ENCODE measurements around the gene FGFBP1.

FGFBP1 gene

DNA sequence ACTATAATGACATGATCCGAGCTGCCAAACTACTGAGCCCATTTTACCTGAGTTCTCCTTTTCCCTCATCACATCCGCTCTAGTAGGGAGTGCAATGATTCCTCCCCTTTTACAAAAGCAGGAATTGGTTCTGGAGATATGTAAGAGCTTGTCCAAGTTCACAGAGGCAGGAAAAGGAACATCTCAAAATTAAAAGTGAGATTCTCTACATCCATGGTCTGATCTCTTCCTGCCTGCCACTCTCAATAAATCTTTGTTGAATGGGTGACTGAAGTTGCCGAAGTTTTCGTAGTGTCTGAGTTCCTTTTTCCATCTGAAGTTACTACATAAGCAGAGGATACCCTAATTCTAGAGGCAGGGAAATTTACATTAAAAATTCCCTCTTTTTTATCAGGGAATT, at the start of gene FGFBP1:
TSS of gene FGFBP1 (minus strand) at position 101 of the 400 bp plus-strand sequence. CDS start 2,108 bp downstream, outside the sequence.
- DNase-seq (ENCODE audit: low read depth), result no peak

DNA sequence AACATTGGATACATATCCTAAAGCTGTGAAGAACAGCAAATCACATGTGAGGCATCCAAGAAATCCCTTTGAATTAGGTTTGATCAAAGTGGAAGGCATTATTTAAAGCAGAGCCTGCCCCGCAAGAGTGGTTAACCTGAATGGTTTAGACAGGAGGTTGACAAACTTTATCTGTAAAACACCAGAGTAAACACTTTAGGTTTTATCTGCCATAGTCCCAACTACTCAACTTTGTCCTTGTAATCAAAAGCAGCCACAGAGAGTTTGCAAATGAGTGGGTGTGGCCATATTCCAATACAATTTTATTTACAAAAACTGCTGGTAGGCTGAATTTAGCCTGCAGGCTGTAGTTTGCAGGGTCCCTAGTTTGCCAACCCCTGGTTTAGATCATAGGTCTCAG, 49.7 kb upstream of the FGFBP1 start:
- no peak for DNase-seq (ENCODE audit: low read depth)

DNA sequence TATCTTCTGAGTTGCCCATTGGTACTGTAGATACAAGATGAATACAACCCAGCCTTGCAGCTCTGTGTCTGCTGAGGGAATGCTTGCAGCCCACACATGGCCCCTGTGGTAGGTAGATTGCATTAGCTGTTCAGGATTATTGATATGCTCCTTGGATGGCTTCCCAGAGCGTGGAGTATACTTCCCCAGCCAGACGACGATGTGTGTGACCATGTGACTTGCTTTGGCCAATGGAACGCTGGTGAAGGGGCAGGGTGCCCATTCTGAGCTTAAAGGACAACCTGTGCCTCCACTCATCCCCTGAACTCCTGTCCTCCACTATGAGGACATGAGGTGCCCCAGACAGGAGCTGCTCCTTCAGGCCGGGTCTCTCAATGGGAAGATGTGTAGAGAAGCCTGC, 48.4 kb upstream of the FGFBP1 start:
- DNase-seq (ENCODE audit: low read depth), result no peak

- DNase-seq (ENCODE audit: low read depth), result no peak
Observed at GRCh38 chr4:15983610-15984009, 45.1 kb upstream of the FGFBP1 start.

DNA sequence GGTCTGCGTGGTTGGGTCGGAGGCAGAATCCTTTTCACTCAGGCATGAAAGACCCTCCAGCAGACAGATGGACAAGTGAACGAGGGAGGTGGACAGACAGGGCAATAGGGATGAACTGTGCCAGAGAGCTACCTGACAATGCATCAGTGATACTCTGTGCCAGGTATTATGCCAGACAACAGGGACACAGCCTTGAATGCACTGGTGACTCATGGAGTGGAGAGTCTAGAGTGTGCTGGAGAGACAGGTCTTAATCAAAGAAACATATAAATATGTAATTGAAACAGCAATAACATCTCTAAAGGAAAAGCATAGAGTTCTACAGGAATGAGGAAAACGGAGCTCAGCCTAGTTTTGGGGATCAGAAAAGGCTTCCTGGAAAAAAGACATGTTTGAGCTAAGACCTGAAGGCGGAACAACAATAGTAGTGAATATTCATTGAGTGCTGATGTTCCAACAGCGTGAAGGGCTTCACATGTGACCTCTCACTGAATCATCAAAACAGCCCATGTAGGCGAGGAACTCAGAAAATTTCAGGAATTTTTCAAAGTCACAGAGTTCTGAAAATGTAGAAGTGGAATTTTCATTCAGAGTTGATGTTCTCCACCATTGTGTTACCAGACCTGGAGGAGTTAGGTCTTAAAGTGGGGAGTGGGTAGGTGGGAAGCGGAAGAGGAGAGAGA, 44.4 kb upstream of the FGFBP1 start:
- DNase-seq (ENCODE audit: low read depth), result peak; percentile 49

- no peak for DNase-seq (ENCODE audit: low read depth)
Observed at GRCh38 chr4:15976456-15977447, 38.2 kb upstream of the FGFBP1 start.

GRCh38 chr4:15971068-15971801, 32.7 kb upstream of the FGFBP1 start:
- DNase-seq (ENCODE audit: low read depth), result no peak

- no peak for DNase-seq (ENCODE audit: low read depth)
Observed at GRCh38 chr4:15968551-15969300, 30.2 kb upstream of the FGFBP1 start.

DNA sequence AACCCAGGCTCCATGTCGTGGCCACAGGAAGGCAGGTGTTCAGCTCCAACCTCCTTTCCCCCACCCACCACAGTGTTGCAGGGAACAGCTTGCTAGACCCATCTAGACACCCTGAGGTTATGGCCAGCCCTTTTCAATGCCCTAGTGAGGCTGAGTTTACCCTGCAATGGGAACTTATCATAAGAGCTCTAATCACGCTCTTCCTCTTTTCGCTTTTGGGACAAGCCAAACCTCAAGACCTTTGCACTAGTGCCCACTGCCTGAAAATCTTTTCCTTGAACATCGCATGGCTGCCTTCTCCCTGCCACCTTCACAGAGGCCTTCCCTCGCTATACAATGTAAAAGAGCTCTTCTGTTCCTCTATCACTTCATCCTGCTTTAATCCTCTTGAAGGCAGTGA, 26.8 kb upstream of the FGFBP1 start:
- no peak for DNase-seq (ENCODE audit: low read depth)

- DNase-seq (ENCODE audit: low read depth), result no peak
Observed at GRCh38 chr4:15964159-15964558, 25.6 kb upstream of the FGFBP1 start.

- DNase-seq (ENCODE audit: low read depth), result no peak
Observed at GRCh38 chr4:15963576-15963975, 25.0 kb upstream of the FGFBP1 start.

DNA sequence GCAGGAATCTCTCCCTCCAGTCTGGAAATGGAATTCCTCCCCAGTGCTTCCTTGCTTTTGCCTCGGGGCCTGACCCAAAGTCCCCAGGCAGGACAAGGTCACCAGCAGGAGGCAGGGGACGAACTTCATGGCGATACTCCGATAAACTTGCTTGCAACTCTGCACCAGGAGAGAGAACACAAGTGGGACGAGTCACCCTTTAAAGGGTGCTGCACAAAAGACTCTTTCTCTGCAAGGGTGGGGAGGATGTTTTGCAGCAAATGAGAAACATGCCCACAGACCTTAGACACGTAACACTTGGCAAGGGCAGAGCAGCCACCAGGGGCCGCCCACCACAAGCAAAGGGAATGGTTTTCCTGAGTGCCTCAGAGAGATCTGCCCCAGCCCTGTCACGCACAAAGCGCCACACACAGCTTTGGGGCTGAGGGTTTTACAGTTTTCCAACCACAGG, 24.5 kb upstream of the FGFBP1 start, which contains the start of gene FGFBP2:
TSS of gene FGFBP2 (minus strand) at position 175 of the 451 bp plus-strand sequence. CDS start at position 129, 46 bp downstream.
- peak; percentile 60 for DNase-seq (ENCODE audit: low read depth)

DNA sequence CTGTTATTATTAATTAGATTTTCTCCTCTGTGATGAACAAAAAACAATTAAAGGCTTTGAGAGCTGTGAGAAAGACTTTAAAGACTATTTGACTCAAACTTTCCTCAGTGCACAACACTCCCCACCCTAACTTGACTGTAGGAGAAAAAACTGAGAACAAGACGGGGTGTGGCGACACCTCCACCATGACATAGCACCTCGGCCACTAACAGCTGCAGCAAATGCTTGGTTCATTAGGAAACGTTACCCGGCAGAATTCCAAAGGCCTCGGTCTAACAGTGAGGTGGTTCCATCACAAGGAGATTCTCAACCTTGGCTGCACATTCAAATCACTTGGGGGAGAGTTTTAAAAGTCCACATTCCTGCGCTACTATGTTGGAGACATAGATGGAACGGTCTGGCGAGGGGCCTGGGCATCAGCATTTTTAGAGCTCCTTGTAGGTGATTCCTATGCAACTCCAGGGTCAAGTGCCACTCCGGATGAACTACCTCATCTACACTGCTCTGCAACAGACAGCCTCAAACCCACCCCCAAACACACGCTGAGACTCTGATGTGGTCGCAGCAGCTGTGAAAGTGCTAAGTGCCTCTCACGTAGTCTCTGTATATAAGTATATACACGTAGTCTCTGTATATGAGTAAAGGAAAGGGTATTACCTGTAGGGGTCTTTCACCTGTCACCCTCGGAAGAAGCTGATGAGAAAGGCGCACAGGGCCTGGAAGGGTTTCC, 23.4 kb upstream of the FGFBP1 start:
- no peak for DNase-seq (ENCODE audit: low read depth)

DNA sequence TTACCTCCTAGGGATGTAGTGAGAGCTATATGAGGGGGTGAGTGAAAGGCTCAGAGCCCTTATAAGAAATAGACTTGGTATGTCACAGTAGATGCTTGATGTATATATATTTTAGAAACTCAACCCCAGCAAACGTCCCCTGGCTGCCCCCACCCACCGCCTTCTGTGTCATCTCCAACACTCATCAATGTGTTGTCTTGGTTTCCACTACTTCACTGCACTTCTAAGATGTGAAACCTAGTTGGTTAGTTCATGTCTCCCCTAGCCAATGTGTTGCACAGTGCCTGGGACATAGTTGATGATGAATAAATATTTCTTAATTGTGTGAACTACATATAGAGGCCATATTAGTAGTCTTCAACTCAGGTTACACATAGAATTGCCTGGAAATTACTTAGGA, 20.0 kb upstream of the FGFBP1 start:
- DNase-seq (ENCODE audit: low read depth), result no peak

DNA sequence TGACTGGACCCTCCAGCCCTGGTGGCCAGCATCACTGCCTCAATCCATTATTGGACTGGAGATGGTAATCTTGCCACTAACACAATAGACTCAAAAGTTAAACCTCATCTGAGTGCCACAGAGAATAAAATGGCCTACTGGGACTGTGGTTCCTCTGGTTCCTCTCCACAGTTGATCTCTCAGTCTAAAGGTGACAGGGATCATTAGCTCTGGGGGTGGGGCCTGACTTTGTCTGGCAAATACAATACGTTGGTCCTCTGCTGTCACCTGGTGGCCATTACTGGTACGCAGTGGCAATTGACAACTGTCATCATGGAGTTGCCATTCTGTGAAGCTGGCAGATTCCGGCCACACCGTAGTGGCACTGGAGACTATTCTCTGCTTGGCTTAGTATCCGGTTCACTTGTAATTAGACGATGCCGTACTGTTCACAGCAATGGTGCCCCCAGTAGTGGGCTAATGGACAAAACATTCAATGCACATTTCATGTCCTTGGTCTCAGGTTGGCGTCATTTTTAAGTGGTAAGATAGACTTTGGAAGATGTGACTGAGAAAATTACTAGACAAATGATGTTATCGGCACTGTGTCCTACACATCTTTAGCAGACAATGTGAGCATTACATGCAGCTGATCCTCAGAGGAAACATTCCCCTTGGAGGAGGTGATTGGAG, 17.8 kb upstream of the FGFBP1 start:
- peak; percentile 74 for DNase-seq (ENCODE audit: low read depth)

- DNase-seq (ENCODE audit: low read depth), result peak; percentile 46
Observed at GRCh38 chr4:15955670-15956069, 17.1 kb upstream of the FGFBP1 start.

- DNase-seq (ENCODE audit: low read depth), result no peak
Observed at GRCh38 chr4:15953625-15954024, 15.1 kb upstream of the FGFBP1 start.

DNA sequence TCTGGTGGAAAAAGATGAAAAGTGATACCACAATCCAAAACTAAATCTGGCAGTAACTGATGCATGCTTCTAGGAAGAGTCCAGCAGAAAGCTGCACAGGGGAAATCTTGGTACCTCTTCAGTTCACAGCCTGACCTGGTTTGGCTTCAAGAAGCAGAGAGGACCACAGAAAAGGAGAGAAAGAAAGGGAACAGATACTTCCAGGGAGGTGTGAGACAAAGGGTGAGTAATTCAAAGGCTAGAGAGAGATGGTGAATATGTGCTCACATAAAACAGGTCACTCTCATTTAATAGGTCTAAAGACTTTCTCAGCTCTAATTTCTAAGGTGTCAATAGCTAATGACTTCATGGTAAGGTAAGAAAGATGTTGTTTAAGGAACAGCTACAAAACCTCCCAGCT, 13.2 kb upstream of the FGFBP1 start:
- no peak for DNase-seq (ENCODE audit: low read depth)

- no peak for DNase-seq (ENCODE audit: low read depth)
Observed at GRCh38 chr4:15948826-15949225, 10.3 kb upstream of the FGFBP1 start.

GRCh38 chr4:15947684-15948083, 9.1 kb upstream of the FGFBP1 start:
- no peak for DNase-seq (ENCODE audit: low read depth)
